GM12874 (cell line): Measurements from ENCODE around the gene ZCCHC8.
A peak's percentile ranks its signal among the peaks of the same experiment; 100 is the strongest.

Experiments
- CTCF ChIP-seq: IDR thresholded peaks from 2 replicates; pipeline ENCODE4 v1.5.1; 2011; ENCODE audit warnings: low read depth, mild to moderate bottlenecking, control low read depth, low read length, moderate library complexity; ENCODE audit not compliant: insufficient read depth

The ZCCHC8 gene

GRCh38 chr12:122500685-122501488 is at the start of gene ZCCHC8:
Gene ZCCHC8 (minus strand): TSS chr12:122500932. CDS start chr12:122500840, 92 bp downstream.
- peak; percentile 24; the same call in 1 of the 2 replicates for TF ChIP-seq CTCF

- TF ChIP-seq CTCF: no peak
Observed at GRCh38 chr12:122547330-122547729, 46.6 kb upstream of the ZCCHC8 start.

GRCh38 chr12:122545855-122546254 is 45.1 kb upstream of the ZCCHC8 start:
- no peak for TF ChIP-seq CTCF

- TF ChIP-seq CTCF: no peak
Observed at GRCh38 chr12:122544537-122544936, 43.8 kb upstream of the ZCCHC8 start.

- no peak for TF ChIP-seq CTCF
Observed at GRCh38 chr12:122538496-122538895, 37.8 kb upstream of the ZCCHC8 start.

GRCh38 chr12:122537021-122537420 is 36.3 kb upstream of the ZCCHC8 start:
- TF ChIP-seq CTCF: no peak

- no peak for TF ChIP-seq CTCF
Observed at GRCh38 chr12:122533856-122534255, 33.1 kb upstream of the ZCCHC8 start.

GRCh38 chr12:122528992-122529391 is 28.3 kb upstream of the ZCCHC8 start:
- no peak for TF ChIP-seq CTCF
